Mesothelial cell of epicardium (in vitro differentiated cells): Measurements from ENCODE around the gene ADRA2C. TPM values are rescaled to one million over a fixed set of nuclear protein-coding genes. Genes with fewer than 3 reads are reported as not detected.

Experiments
- DNase-seq, 2 experiments: peaks; one replicate each; pipeline ENCODE4 v3.0.0; 2021; ENCODE audit warnings: low spot score in 2 of 2; ENCODE audit not compliant: unreplicated experiment in 2 of 2
- H3K27ac Mint-ChIP-seq: 2 replicates; pipeline ENCODE4 v1.8.0; 2021; ENCODE audit warnings: mixed read lengths
- H3K27me3 Mint-ChIP-seq: 2 replicates; pipeline ENCODE4 v1.8.0; 2021; ENCODE audit warnings: low read depth, mixed read lengths
- H3K36me3 Mint-ChIP-seq: 2 replicates; pipeline ENCODE4 v1.8.0; 2021; ENCODE audit warnings: mixed read lengths
- H3K4me1 Mint-ChIP-seq: 2 replicates; pipeline ENCODE4 v1.8.0; 2021; ENCODE audit warnings: mixed read lengths
- H3K4me3 Mint-ChIP-seq: 2 replicates; pipeline ENCODE4 v1.8.0; 2021; ENCODE audit warnings: mild to moderate bottlenecking, moderate library complexity, mixed read lengths
- H3K9me3 Mint-ChIP-seq: 2 replicates; pipeline ENCODE4 v1.8.0; 2021; ENCODE audit warnings: mixed read lengths
- CTCF ChIP-seq: fragments of 200-600 bp; sonication (generic); IDR thresholded peaks from one replicate; pipeline ENCODE4 v1.5.0; 2021; ENCODE audit warnings: antibody characterized with exemption; ENCODE audit not compliant: unreplicated experiment
- total RNA-seq: library from RNA; stranded (reverse); gene quantifications from 3 replicates; pipeline ENCODE4 v1.2.1, GENCODE V29; 2021

The ADRA2C gene
- total RNA-seq, 1 donor from 2014 or later: 2.1 TPM

- no peak overlapping the region for H3K4me3 Mint-ChIP-seq
- TF ChIP-seq CTCF: no peak
- no peaks in the 10 kb centered on the region for H3K9me3 Mint-ChIP-seq
- DNase-seq: no peak
- H3K36me3 Mint-ChIP-seq: no peaks in the 10 kb centered on the region
- H3K4me1 Mint-ChIP-seq: peaks cover 7% of the 10 kb centered on the region
- H3K27ac Mint-ChIP-seq: no peak overlapping the region
- H3K27me3 Mint-ChIP-seq: peaks cover 61% of the 10 kb centered on the region
These were observed 2.9 kb downstream of the ADRA2C start for GRCh38 chr4:3768842-3769641.

- no peak for DNase-seq
- Mint-ChIP-seq H3K27ac (no peak overlapping the region), H3K4me3 (no peak overlapping the region), H3K4me1 (peaks cover 7% of the 10 kb centered on the region), H3K36me3 (no peaks in the 10 kb centered on the region), H3K27me3 (peaks cover 55% of the 10 kb centered on the region), H3K9me3 (no peaks in the 10 kb centered on the region)
- TF ChIP-seq CTCF: no peak
These were observed 3.5 kb downstream of the ADRA2C start for GRCh38 chr4:3769642-3770184.

GRCh38 chr4:3770323-3771163 lies 4.4 kb downstream of the ADRA2C start:
- Mint-ChIP-seq H3K4me3 (no peak overlapping the region), H3K36me3 (no peaks in the 10 kb centered on the region), H3K27me3 (peaks cover 49% of the 10 kb centered on the region), H3K27ac (no peak overlapping the region), H3K9me3 (no peaks in the 10 kb centered on the region), H3K4me1 (peaks cover 7% of the 10 kb centered on the region)
- no peak for TF ChIP-seq CTCF
- no peak for DNase-seq

- Mint-ChIP-seq H3K9me3 (no peaks in the 10 kb centered on the region), H3K27me3 (peaks cover 49% of the 10 kb centered on the region), H3K27ac (no peak overlapping the region), H3K4me1 (peaks cover 7% of the 10 kb centered on the region), H3K36me3 (no peaks in the 10 kb centered on the region), H3K4me3 (no peak overlapping the region)
- DNase-seq: no peak
- TF ChIP-seq CTCF: no peak
These were observed 5.1 kb downstream of the ADRA2C start for GRCh38 chr4:3771164-3771809.

GRCh38 chr4:3771939-3772495 lies 5.8 kb downstream of the ADRA2C start:
- H3K36me3 Mint-ChIP-seq: no peaks in the 10 kb centered on the region
- H3K27me3 Mint-ChIP-seq: peaks cover 45% of the 10 kb centered on the region
- DNase-seq: no peak
- H3K9me3 Mint-ChIP-seq: no peaks in the 10 kb centered on the region
- no peak for TF ChIP-seq CTCF
- H3K4me3 Mint-ChIP-seq: no peak overlapping the region
- peaks cover 3% of the 10 kb centered on the region for H3K4me1 Mint-ChIP-seq
- no peak overlapping the region for H3K27ac Mint-ChIP-seq
